ENCODE results near the gene PACS1.

- no peak for TF ChIP-seq CTCF (IDR thresholded peaks at IDR 0.05)
- TF ChIP-seq POLR2AphosphoS5 (IDR thresholded peaks at IDR 0.05), result no peak
- TF ChIP-seq EP300 (IDR thresholded peaks at IDR 0.05), result no peak
- TF ChIP-seq POLR2A (IDR thresholded peaks at IDR 0.05; ENCODE audit: low read depth), result no peak
Observed at GRCh38 chr11:66224226-66224855, 154.3 kb downstream of the PACS1 start.
